Breast epithelium (tissue), 4 donors: ENCODE results near the gene SLC43A1. TPM values are rescaled to one million over a fixed set of nuclear protein-coding genes. Genes with fewer than 3 reads are reported as not detected.

Experiments used
- DNase-seq, 2 donors: peaks; one replicate each; pipeline ENCODE4 v3.0.0-alpha.2; 2019; ENCODE audit warnings: low spot score in 2 of 2
- H3K27ac ChIP-seq, 2 donors: fragments of 200-600 bp; sonication (generic) in 1 of 2; one replicate each; pipeline ENCODE4 v1.5.1; 2016 to 2019; ENCODE audit warnings: mild to moderate bottlenecking in 1 of 2
- H3K27me3 ChIP-seq, 2 donors: fragments of 200-600 bp; sonication (generic) in 1 of 2; one replicate each; pipeline versions ENCODE4 v1.5.1 to v1.6.0; 2017 to 2019; ENCODE audit warnings: control low read depth in 1 of 2, mild to moderate bottlenecking in 1 of 2
- H3K36me3 ChIP-seq: fragments of 200-600 bp; one replicate; pipeline ENCODE4 v1.5.1; 2019
- H3K4me1 ChIP-seq, 2 donors: fragments of 200-600 bp; sonication (generic); one replicate each; pipeline ENCODE4 v1.5.1; 2016 to 2019; ENCODE audit warnings: control low read depth in 1 of 2
- H3K4me3 ChIP-seq, 3 donors: fragments of 200-600 bp; sonication (generic); 1 replicate in 2 of 3; 2 replicates in 1 of 3; pipeline ENCODE4 v1.5.1; 2016 to 2019; ENCODE audit warnings: mild to moderate bottlenecking in 3 of 3, moderate library complexity in 2 of 3
- H3K9me3 ChIP-seq, 2 donors: fragments of 200-600 bp; sonication (generic) in 1 of 2; one replicate each; pipeline ENCODE4 v1.5.1; 2016 to 2019; ENCODE audit warnings: control low read depth in 1 of 2
- POLR2A ChIP-seq: fragments of 450-650 bp; IDR thresholded peaks from one replicate; pipeline ENCODE4 v1.6.1; 2016; ENCODE audit warnings: antibody characterized with exemption, mild to moderate bottlenecking, moderate library complexity
- POLR2AphosphoS5 ChIP-seq, 3 donors: sonication (generic); formaldehyde crosslinking; IDR thresholded peaks; one replicate each; pipeline ENCODE4 v1.6.1; 2017; ENCODE audit warnings: antibody characterized with exemption in 3 of 3
- intact Hi-C: fragments of 100-400 bp; cut with DNase I; formaldehyde crosslinking; loops from one replicate; pipeline ENCODE4 v1.15.1; 2023; ENCODE audit warnings: low total_unique reads
- total RNA-seq, 3 donors: library from RNA; depleted of rRNA; stranded (reverse); fragments of >200 nt; gene quantifications; one replicate each; pipeline ENCODE4 v1.1.0, GENCODE V29; 2016
- TF ChIP-seq, protein P1 (sequence below), 3 donors: fragments of 450-650 bp; IDR thresholded peaks; one replicate each; pipeline ENCODE4 v1.5.1; 2016 to 2017; ENCODE audit warnings: antibody characterized with exemption in 3 of 3, mild to moderate bottlenecking in 3 of 3, moderate library complexity in 3 of 3

The SLC43A1 gene
- total RNA-seq, 3 donors from 2014 or later: 12.0 to 23.4 (median 13.4) TPM

DNA sequence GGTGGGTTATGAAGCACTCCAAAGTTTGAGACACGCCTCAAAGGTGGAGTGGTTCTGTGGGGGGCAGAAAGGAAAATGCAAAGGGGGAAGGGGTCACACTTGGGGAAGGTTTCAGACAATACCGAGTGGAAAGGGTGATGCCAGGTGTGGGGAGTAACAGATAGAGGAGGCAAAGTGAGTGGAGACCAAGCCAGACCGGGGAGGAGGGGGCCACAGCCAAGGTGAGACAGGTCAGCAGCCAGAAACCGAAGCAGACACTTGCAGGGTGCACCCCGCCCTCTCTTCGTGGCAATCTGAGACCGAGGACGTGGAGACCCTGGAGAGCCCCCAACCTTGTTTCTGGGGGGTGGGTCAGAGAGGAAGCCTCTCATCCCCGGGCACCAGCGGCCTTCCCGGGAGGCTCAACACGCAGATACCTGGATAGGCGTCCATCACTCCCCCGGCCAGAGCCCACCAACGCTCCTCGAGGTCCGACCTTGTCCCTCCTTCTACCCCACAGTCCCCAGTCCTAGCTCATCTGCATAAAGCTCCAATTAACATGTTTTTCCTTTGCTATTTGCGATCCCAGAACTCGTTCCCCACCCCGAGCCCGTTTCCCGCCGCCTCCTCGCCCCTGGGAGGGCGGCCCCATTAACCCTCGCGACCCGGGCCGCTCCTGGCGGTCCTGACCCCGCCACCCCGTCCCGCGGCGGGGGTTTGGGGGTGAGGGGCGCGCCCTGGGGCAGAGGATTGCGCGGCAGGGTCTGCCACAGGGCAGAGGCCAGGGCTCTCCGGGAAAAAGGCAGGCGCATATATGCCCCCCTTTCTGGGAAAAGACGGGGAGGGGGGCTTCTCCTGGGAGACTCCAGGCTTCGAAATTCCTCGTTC, 33.4 kb downstream of the SLC43A1 start:
- Histone ChIP-seq H3K36me3 (no peaks in the 10 kb centered on the region), H3K27me3 (peaks cover 0 to 2% of the 10 kb centered on the region in 2 donors), H3K4me1 (peaks cover 0 to 6% of the 10 kb centered on the region in 2 donors), H3K4me3 (peak overlapping the region in 2 of 3 donors; percentile 33 to 58), H3K9me3 (no peaks in the 10 kb centered on the region), H3K27ac (no peak overlapping the region)
- intact Hi-C loops: no loop called here
- TF ChIP-seq, protein P1, sequence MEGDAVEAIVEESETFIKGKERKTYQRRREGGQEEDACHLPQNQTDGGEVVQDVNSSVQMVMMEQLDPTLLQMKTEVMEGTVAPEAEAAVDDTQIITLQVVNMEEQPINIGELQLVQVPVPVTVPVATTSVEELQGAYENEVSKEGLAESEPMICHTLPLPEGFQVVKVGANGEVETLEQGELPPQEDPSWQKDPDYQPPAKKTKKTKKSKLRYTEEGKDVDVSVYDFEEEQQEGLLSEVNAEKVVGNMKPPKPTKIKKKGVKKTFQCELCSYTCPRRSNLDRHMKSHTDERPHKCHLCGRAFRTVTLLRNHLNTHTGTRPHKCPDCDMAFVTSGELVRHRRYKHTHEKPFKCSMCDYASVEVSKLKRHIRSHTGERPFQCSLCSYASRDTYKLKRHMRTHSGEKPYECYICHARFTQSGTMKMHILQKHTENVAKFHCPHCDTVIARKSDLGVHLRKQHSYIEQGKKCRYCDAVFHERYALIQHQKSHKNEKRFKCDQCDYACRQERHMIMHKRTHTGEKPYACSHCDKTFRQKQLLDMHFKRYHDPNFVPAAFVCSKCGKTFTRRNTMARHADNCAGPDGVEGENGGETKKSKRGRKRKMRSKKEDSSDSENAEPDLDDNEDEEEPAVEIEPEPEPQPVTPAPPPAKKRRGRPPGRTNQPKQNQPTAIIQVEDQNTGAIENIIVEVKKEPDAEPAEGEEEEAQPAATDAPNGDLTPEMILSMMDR (IDR thresholded peaks at IDR 0.05): no peak
- TF ChIP-seq POLR2AphosphoS5 (IDR thresholded peaks at IDR 0.05) (no peak), POLR2A (no peak)
- DNase-seq: no peak

- TF ChIP-seq POLR2A: no peak
- no peak for TF ChIP-seq POLR2AphosphoS5 (IDR thresholded peaks at IDR 0.05)
- TF ChIP-seq, protein P1 (IDR thresholded peaks at IDR 0.05): no peak
- no peaks in the 10 kb centered on the region for H3K36me3 ChIP-seq
These were observed 34.2 kb downstream of the SLC43A1 start for GRCh38 chr11:57481315-57481714.

DNA sequence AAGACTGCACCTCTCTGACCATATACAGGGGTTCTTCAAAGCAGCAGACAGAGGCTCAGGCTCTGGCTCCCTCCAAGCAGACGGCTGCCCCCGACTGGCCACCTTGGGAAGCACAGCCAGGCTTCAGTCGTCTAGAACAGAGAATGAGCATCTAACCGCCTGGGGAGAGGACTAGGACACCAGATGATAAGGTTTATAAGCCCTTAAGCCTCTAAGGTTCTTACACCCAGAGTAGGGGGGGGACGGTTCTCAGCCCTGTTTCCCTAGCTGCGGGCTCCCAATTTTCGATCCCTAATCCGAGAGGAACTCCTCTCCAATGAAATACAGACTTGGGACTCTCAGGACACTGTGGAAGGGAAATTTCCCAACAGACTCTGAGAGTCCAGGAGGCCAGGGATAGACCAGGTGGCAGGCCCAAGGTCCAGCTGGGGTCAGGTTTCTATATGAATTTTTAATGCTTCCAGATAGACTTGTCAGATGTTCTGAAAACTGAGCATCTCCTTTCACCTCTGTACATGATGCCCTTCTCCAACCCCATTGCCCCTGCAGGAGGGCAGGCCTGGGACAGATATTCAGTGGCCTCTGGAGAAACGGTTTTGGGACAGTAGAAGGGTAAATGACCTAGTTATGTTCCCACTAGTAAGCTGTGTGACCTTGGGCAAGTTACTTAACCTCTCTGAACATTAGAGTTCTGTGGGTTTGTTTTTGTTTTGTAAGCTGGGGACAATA, 34.9 kb downstream of the SLC43A1 start:
- peak in 1 of 2 donors; percentile 74 for DNase-seq
- H3K4me3 ChIP-seq: no peak overlapping the region
- H3K36me3 ChIP-seq: no peaks in the 10 kb centered on the region
- no peak for TF ChIP-seq POLR2AphosphoS5 (IDR thresholded peaks at IDR 0.05)
- TF ChIP-seq, protein P1 (IDR thresholded peaks at IDR 0.05): peak in 2 of 3 donors; percentile 41 to 58
- peaks cover 0 to 2% of the 10 kb centered on the region in 2 donors for H3K27me3 ChIP-seq
- no peaks in the 10 kb centered on the region for H3K9me3 ChIP-seq
- intact Hi-C loops: no loop called here
- H3K4me1 ChIP-seq: peaks cover 4 to 6% of the 10 kb centered on the region in 2 donors
- H3K27ac ChIP-seq: no peak overlapping the region

More at GRCh38 chr11:57481315-57481714, 34.2 kb downstream of the SLC43A1 start:
- Histone ChIP-seq H3K27ac (no peak overlapping the region), H3K9me3 (no peaks in the 10 kb centered on the region), H3K4me3 (no peak overlapping the region), H3K27me3 (peaks cover 0 to 2% of the 10 kb centered on the region in 2 donors), H3K4me1 (peaks cover 0 to 6% of the 10 kb centered on the region in 2 donors)
- intact Hi-C loops: no loop called here
- no peak for DNase-seq

GRCh38 chr11:57479911-57480310, 35.6 kb downstream of the SLC43A1 start:
- H3K4me1 ChIP-seq: peaks cover 4 to 6% of the 10 kb centered on the region in 2 donors
- no peaks in the 10 kb centered on the region for H3K36me3 ChIP-seq
- no peak for TF ChIP-seq POLR2A
- H3K9me3 ChIP-seq: no peaks in the 10 kb centered on the region
- peaks cover 0 to 2% of the 10 kb centered on the region in 2 donors for H3K27me3 ChIP-seq
- H3K27ac ChIP-seq: no peak overlapping the region
- H3K4me3 ChIP-seq: no peak overlapping the region
- intact Hi-C loops: no loop called here
- DNase-seq: no peak

GRCh38 chr11:57479021-57479663, 36.4 kb downstream of the SLC43A1 start:
- no peak for DNase-seq
- Histone ChIP-seq H3K9me3 (no peaks in the 10 kb centered on the region), H3K4me1 (peaks cover 4 to 6% of the 10 kb centered on the region in 2 donors), H3K36me3 (no peaks in the 10 kb centered on the region), H3K4me3 (no peak overlapping the region), H3K27me3 (peaks cover 0 to 2% of the 10 kb centered on the region in 2 donors), H3K27ac (no peak overlapping the region)
- intact Hi-C loops: no loop called here
- TF ChIP-seq, protein P1 (IDR thresholded peaks at IDR 0.05): no peak
- TF ChIP-seq POLR2AphosphoS5 (IDR thresholded peaks at IDR 0.05) (no peak), POLR2A (no peak)
